Activated CD8-positive, alpha-beta memory T cell treated with anti-CD3 and anti-CD28 coated beads, Interleukin-2, amount 50 U/mL, for 1 hour (primary cell): ENCODE results near the gene NOTCH3.
A peak's percentile ranks its signal among the peaks of the same experiment; 100 is the strongest.

ENCODE experiments used
- DNase-seq: peaks from one replicate; pipeline ENCODE4 v3.0.0-alpha.2; 2020; ENCODE audit errors: extremely low read depth

NOTCH3 gene

GRCh38 chr19:15161028-15161984 is 39.5 kb downstream of the NOTCH3 start:
- DNase-seq, result no peak

- DNase-seq, result no peak
Observed at GRCh38 chr19:15159251-15159650, 41.5 kb downstream of the NOTCH3 start.

DNA sequence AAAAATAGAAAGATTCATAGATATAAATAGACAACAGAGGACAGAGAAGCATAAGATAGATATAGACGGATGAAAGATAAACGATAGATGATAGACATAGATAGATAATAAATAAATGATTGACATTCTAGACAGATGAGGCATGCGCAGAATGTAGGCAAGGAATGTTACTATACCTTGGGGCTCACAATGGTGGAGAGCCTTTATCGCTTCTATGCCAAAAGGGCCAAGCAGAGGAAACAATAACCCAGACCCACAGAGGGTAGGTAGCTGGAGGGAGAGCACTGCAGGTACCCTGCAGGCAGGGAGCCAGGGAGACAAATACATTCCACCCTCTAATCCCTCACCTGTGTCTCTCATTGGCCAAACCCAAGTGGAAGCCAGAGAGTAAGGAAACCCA is 44.4 kb downstream of the NOTCH3 start:
- DNase-seq, result no peak

DNA sequence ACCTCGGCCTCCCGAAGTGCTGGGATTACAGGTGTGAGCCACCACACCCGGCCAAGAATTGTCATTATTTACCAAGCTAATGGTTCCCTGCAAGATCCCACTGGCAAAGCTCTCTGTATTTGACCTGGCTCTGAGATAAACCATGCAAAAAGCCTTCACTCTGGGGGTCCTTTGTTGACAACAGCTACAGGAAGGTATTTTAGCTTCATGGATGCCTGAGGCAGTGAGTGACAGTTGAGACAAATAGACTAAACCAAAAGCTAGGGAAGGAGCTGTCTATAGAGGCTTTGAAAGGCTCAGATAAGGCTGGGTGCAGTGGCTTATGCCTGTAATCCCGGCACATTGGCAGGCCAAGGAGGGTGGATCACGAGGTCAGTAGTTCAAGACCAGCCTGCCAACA is 45.5 kb downstream of the NOTCH3 start:
- no peak for DNase-seq

- DNase-seq, result no peak
Observed at GRCh38 chr19:15154002-15154612, 46.7 kb downstream of the NOTCH3 start.

- no peak for DNase-seq
Observed at GRCh38 chr19:15149737-15150136, 51.1 kb downstream of the NOTCH3 start.

GRCh38 chr19:15147090-15147489 is 53.7 kb downstream of the NOTCH3 start:
- DNase-seq, result no peak

DNA sequence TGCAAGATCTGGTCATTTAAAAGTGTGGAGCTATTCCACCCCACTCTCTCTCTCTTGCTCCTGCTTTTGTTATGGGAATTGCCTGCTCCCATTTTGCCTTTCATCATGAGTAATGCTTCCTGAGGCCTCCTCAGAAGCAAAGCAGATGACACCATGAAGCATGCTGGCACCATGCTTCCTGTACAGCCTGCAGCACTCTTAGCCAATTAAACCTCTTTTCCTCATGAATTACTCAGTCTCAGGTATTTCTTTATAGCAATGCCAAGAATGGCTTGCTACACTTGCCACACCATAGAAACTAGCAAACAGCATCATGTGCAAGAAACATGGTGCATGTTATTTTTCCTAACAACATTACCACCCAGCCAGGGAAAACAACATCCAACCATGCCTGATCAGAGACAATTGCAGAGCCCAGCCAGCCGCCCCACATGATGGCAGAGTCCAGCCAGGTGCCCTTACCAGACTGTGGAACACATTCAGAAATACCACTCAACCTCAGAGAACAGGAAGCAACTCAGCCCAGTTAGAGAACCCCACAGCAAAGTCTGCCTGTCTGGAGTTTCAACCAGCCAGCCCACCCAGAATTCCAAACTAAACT is 56.6 kb downstream of the NOTCH3 start:
- no peak for DNase-seq

DNA sequence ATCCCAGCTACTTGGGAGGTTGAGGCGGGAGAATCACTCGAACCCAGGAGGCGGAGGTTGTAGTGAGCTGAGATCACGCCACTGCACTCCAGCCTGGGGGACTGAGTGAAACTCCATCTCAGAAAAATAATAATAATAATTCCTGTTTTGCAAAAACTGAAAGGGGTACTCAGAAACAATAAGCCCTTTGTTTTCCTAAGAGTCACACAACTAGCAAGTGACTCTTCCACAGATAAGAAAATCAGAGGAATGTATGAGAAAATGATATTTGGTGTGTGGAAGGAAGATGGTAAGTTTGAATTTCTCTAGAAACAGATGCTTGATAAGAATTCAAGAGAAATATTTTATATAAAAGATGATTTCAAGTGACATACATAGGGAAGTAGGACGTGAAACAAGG is 58.5 kb downstream of the NOTCH3 start:
- DNase-seq, result no peak

- DNase-seq, result no peak
Observed at GRCh38 chr19:15141143-15141542, 59.7 kb downstream of the NOTCH3 start.

GRCh38 chr19:15138427-15138826 is 62.4 kb downstream of the NOTCH3 start:
- no peak for DNase-seq

DNA sequence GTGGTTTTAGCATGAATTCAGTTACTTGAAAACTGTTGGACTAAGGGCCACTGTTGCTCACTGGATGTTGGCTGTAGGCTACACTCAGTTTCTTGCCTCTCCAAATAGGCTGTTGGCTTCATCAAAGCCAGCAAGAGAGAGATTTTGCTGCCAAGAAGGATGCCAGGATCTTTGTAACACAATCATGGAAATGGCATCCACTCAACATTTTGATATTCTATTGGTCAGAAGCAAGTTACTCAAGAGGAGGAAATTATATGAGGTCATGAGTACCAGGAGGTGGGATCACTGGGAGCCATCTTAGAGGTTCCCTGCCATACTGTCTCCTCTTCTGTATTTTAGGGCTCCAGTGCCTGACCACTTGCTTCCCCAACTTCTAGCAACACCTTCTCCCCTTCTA is 63.0 kb downstream of the NOTCH3 start:
- DNase-seq, result no peak

- no peak for DNase-seq
Observed at GRCh38 chr19:15136234-15136954, 64.4 kb downstream of the NOTCH3 start.

- DNase-seq, result no peak
Observed at GRCh38 chr19:15129856-15130585, 70.8 kb downstream of the NOTCH3 start.

DNA sequence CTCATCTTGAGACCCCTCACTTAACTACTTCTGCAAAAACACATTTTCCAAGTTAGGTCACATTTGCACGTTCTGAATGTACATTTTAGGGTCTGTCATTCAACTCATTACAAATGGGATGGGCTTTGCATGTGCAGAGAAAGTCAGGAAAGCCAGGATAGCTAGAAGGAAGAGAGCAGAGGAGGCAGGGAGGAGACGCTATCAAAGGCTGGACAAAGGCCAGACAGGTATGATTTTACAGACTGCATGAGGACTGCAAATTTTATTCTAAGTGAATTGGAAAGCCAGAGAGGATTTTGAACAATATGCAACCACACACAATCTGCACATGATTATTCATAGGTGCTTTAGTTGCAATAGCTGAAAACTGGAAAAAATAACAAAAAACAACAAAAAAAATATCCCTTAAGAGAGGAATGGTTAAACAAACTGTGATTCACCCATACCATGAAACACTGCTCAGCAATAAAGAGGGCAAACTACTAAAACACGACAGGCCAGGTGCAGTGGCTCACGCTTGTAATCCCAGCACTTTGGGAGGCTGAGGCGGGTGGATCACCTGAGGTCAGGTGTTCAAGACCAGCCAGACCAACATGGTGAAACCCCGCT is 72.5 kb downstream of the NOTCH3 start:
- DNase-seq, result no peak

DNA sequence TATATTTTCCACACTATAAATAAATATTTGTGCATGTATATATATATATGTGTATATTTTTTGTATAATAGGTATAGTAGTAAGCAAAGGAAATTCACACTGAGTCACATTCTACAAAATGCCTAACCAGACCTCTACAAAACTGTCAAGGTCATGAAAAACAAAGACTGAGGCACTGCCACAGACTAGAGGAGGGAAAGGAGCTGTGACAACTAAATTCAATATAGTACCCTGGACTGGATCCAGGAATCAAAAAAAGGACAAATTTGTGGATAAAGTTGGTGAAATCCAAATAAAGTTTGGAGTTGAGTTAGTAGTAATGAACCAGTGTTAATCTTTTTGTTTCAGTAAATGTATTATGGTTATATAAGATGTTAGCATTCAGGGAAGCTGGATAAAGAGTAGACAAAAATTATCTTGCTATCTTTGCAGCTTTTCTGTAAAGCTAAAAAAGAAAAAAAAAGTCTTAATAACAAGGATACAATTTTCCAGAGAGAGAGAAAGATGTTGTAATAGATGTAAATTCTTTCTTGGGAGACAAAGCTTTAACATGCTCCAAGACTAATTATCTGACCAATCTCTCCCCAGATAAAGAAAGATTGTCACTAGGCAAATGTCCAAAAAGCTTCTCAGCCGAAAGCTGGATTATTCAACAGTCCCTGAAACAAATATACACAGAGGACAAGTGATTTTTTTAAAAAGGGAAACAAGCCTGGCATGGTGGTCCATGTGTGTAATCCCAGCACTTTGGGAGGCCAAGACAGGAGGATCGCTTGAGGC is 74.5 kb downstream of the NOTCH3 start:
- DNase-seq, result no peak

GRCh38 chr19:15125232-15126067 is 75.3 kb downstream of the NOTCH3 start:
- peak; percentile 96 for DNase-seq

DNA sequence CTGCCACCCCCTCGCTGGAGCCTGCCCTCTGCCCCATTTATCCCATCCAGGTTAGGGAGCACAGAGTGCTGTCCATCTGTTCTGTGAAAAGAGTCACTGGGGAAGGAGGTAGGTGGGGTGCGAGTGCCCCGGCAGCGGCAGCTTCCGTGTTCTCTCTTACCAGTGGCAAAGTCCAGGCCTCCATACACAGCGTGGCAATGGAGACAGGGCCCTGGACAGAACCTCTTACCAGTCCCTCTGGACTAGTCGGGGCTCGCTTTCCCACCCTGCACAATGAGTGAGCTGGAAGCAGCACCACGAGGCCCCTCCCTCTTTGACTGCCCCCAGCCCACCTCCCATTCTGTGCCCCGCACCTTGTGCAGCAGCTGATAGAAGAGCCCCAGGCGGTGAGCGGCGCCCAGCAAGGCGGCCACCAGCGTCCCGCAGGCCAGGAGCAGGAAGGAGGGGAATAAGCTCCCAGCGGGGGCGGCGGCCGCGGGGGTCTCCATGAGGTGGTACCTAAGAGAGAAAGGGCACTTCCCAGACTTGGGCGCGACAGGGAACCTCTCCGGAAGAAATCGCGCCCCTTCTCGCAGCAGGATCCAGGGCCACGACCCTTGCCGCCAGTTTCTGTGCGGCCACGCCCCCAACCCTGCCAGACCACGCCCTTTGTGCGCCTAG is 76.1 kb downstream of the NOTCH3 start:
- DNase-seq, result no peak

- DNase-seq, result no peak
Observed at GRCh38 chr19:15123900-15124299, 76.9 kb downstream of the NOTCH3 start.
